HG02938 (cell line): ENCODE results near the gene CT45A10.
"Not testable (repeated sequence)": the region's sequence is repeated elsewhere in the genome, so short reads cannot be mapped to it uniquely, and the experiment has no call there.

ENCODE experiments used
- ATAC-seq: cut with Tn5 transposase; IDR thresholded peaks from one replicate; pipeline ENCODE4 v1.9.1; 2021; ENCODE audit warnings: mild to moderate bottlenecking, moderate library complexity; ENCODE audit not compliant: unreplicated experiment

The CT45A10 gene, protein sequence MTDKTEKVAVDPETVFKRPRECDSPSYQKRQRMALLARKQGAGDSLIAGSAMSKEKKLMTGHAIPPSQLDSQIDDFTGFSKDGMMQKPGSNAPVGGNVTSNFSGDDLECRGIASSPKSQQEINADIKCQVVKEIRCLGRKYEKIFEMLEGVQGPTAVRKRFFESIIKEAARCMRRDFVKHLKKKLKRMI

GRCh38 chrX:135893294-135893817 lies at the start of gene CT45A10, which contains the start of gene SAGE1:
TSS of gene CT45A10 (minus strand) at chrX:135893444. CDS start at chrX:135885344, 8,100 bp downstream.
TSS of gene SAGE1 (plus strand) at chrX:135893716. CDS start at chrX:135896243, 2,527 bp downstream.
- no peak for ATAC-seq

DNA sequence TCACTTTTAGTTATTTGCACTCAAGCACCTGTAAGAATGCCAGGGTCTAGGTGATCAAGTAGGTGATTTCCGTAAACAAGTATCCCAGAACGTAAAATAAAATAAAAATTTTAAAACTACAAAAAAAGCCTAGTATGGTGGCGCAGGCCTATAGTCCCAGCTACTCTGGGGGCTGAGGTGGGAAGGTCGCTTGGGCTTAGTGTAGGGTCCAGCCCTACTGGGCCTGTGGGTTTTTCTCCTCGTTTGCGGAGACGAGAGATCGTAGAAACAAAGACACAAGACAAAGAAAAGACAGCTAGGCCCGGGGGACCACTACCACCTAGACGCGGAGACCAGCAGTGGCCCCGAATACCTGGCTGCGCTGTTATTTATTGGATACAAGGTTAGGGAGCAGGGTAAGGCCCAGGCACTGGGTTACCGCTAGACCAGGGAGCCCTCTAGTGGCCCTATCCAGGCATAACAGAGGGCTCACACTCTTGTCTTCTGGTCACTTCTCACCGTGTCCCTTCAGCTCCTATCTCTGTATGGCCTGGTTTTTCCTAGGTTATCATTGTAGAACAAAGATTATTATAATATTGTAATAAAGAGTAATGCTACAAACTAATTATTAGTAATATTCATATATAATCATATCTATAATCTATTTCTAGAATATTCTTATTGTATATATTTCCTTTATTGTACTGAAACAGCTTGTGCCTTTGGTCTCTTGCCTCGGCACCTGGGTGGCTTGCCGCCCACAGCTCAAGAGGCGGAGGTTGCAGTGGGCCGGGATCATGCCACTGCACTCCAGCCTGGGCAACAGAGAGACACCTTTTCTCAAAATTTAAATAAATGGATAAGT lies 38.6 kb upstream of the CT45A10 start:
- peak; percentile 59 for ATAC-seq

DNA sequence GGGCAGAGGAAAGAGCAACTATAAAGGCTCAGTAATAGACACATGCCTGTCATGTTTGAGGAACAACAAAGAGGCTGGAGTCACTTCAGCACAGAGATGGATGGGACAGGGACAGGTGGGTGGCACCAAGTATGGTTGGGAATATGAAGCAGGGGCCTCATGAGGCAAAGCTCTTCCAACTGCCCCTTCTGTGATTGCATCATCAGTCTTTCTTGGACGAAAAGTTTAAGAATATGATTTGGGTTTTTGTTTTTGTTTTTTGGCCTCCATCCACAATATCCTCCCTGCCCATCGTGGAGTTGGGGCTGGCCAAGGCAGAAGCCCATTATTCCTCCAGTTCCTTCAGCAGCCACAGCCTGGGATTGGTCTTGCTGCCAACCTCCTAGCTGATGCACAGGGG lies 34.7 kb upstream of the CT45A10 start:
- no peak for ATAC-seq

DNA sequence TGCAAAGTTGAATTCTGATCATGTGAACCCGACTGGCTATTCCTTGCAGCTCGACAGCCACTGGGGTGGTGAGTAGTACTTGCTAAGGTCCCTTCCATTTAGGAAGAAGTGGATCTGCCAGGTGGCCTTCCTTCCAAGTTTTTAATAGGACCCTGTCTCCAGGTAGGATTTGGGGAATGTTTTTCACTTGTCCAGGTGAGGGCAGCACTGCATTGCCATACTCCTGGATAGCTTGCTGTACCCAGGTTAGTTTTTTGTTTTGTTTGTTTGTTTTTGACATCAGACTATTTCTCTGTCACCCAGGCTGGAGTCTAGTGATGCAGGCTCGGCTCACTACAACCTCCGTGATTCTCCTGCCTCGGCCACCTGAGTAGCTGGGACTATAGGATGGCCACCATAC lies 30.1 kb upstream of the CT45A10 start:
- no peak for ATAC-seq

GRCh38 chrX:135920516-135920915 lies 27.3 kb upstream of the CT45A10 start:
- ATAC-seq = not testable (repeated sequence)

DNA sequence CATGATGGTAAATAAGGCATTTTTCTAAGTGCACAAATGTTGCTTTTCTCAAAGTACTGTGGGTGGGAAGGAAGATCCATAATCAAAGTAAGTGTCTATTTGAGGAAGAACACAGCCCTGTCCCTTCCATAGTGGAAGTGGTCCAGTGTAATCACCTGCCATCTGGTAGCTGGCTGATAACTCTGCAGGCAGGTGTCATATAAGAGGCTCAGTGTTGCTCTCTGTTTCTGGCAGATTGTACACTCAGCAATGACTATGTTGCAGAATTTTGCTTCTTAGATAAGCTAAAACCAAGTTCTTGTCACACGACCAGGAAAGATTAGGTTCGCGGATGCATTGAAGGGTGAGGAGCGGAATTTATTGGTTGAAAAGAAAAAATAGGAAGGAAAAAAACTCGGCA lies 21.2 kb upstream of the CT45A10 start:
- ATAC-seq = no peak

- no peak for ATAC-seq
Measured at GRCh38 chrX:135910251-135910650, 17.0 kb upstream of the CT45A10 start.

- no peak for ATAC-seq
Measured at GRCh38 chrX:135892781-135893180, 463 bp downstream of the CT45A10 start.

DNA sequence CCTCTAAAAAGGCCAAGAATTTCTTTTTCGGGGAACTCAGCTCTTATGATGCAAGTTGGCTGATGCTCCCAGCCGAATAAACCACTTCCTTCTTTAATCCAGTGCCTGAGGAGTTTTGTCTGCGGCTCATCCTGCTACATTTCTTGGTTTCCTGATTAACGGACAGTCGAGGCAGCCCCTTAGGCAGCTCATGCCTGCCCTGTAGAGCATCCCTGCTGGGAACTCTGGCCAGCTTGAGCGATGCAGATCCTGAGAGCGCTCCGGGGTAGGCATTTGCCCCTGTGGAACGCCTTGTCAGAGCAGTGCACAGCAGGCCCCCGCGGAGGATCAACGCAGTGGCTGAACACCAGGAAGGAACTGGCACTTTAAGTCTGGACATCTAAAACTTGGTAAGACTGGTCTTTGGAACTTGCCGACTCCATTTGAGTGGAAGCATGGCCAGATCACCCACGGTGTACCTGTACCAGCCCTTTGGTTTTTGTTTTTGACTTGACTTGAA lies 3.1 kb downstream of the CT45A10 start:
- ATAC-seq = no peak

- not testable (repeated sequence) for ATAC-seq
Measured at GRCh38 chrX:135888976-135889375, 4.3 kb downstream of the CT45A10 start.

GRCh38 chrX:135888230-135888629 lies 5.0 kb downstream of the CT45A10 start:
- not testable (repeated sequence) for ATAC-seq

GRCh38 chrX:135882741-135883140 lies 10.5 kb downstream of the CT45A10 start:
- not testable (repeated sequence) for ATAC-seq

GRCh38 chrX:135871712-135872111 lies 21.5 kb downstream of the CT45A10 start, which contains the start of gene CT45A9:
TSS of gene CT45A9 (minus strand) at chrX:135871812. CDS start at chrX:135868061, 3,751 bp downstream.
- not testable (repeated sequence) for ATAC-seq

GRCh38 chrX:135854438-135854837 lies 38.8 kb downstream of the CT45A10 start, which contains the start of gene CT45A8:
TSS of gene CT45A8 (minus strand) at chrX:135854538. CDS start at chrX:135850783, 3,755 bp downstream.
- not testable (repeated sequence) for ATAC-seq

- ATAC-seq = not testable (repeated sequence)
Measured at GRCh38 chrX:135837180-135837579, 56.1 kb downstream of the CT45A10 start, which contains the start of gene CT45A7. TSS of gene CT45A7 (minus strand) at chrX:135837280. CDS start at chrX:135833533, 3,747 bp downstream.
